ENCODE results near the gene EVA1A.

- TF ChIP-seq CTCF (conservative IDR thresholded peaks at IDR 0.05) (peak; percentile 51; the same call in 1 of the 2 replicates), EZH2 (IDR thresholded peaks at IDR 0.05; ENCODE audit: low read depth) (no peak)
Observed at GRCh38 chr2:75574106-75574505, 13.4 kb upstream of the EVA1A start.
